GM18508 (cell line): Measurements from ENCODE around the gene ARIH1.
"Not testable (repeated sequence)": the region's sequence is repeated elsewhere in the genome, so short reads cannot be mapped to it uniquely, and the experiment has no call there.

ENCODE experiments used
- ATAC-seq: cut with Tn5 transposase; IDR thresholded peaks from one replicate; pipeline ENCODE4 v1.9.1; 2021; ENCODE audit warnings: moderate number of reproducible peaks; ENCODE audit not compliant: insufficient read depth, unreplicated experiment

Gene ARIH1

GRCh38 chr15:72591361-72591760, 117.2 kb downstream of the ARIH1 start:
- no peak for ATAC-seq

GRCh38 chr15:72592097-72592496, 118.0 kb downstream of the ARIH1 start:
- ATAC-seq, result no peak

- ATAC-seq, result no peak
Measured at GRCh38 chr15:72592676-72593075, 118.5 kb downstream of the ARIH1 start.

GRCh38 chr15:72593838-72594237, 119.7 kb downstream of the ARIH1 start:
- no peak for ATAC-seq

- no peak for ATAC-seq
Measured at GRCh38 chr15:72599855-72600464, 125.8 kb downstream of the ARIH1 start.

GRCh38 chr15:72604794-72605193, 130.7 kb downstream of the ARIH1 start:
- ATAC-seq, result no peak

GRCh38 chr15:72608084-72608483, 134.0 kb downstream of the ARIH1 start:
- not testable (repeated sequence) for ATAC-seq

GRCh38 chr15:72609862-72610261, 135.7 kb downstream of the ARIH1 start:
- ATAC-seq, result no peak

GRCh38 chr15:72612324-72612723, 138.2 kb downstream of the ARIH1 start:
- ATAC-seq, result not testable (repeated sequence)

GRCh38 chr15:72614810-72615532, 140.8 kb downstream of the ARIH1 start:
- ATAC-seq, result no peak

- ATAC-seq, result not testable (repeated sequence)
Measured at GRCh38 chr15:72615533-72616233, 141.6 kb downstream of the ARIH1 start.

- ATAC-seq, result no peak
Measured at GRCh38 chr15:72616491-72617210, 142.5 kb downstream of the ARIH1 start.

- ATAC-seq, result not testable (repeated sequence)
Measured at GRCh38 chr15:72623854-72624253, 149.7 kb downstream of the ARIH1 start.

- not testable (repeated sequence) for ATAC-seq
Measured at GRCh38 chr15:72626153-72626552, 152.0 kb downstream of the ARIH1 start.

- ATAC-seq, result not testable (repeated sequence)
Measured at GRCh38 chr15:72628249-72629067, 154.3 kb downstream of the ARIH1 start.

GRCh38 chr15:72629068-72629570, 155.0 kb downstream of the ARIH1 start:
- ATAC-seq, result not testable (repeated sequence)

GRCh38 chr15:72636519-72637282, 162.6 kb downstream of the ARIH1 start:
- not testable (repeated sequence) for ATAC-seq

- ATAC-seq, result not testable (repeated sequence)
Measured at GRCh38 chr15:72639759-72640483, 165.8 kb downstream of the ARIH1 start.
